ENCODE data around the gene NPM3. TPM values are rescaled to one million over a fixed set of nuclear protein-coding genes. Genes with fewer than 3 reads are reported as not detected.

The NPM3 gene
- total RNA-seq, 3 donors from 2014 or later: 14.4 to 27.4 (median 15.3) TPM

- intact Hi-C loops (cut with DNase I, micrococcal nuclease): no loop called here
Measured at GRCh38 chr10:101762736-101763135, 20.5 kb downstream of the NPM3 start.

GRCh38 chr10:101761226-101761625 lies 22.0 kb downstream of the NPM3 start:
- ATAC-seq (no peak), DNase-seq (no peak)
- no peak for TF ChIP-seq CTCF (IDR thresholded peaks at IDR 0.05)
- no peaks in the 10 kb centered on the region for H3K36me3 ChIP-seq (ENCODE audit: low read depth)
- H3K9me3 ChIP-seq: no peaks in the 10 kb centered on the region
- no peak overlapping the region for H3K4me3 ChIP-seq
- H3K4me1 ChIP-seq (ENCODE audit: low read depth): no peaks in the 10 kb centered on the region
- intact Hi-C loops (cut with DNase I, micrococcal nuclease): no loop called here

More at GRCh38 chr10:101762736-101763135, 20.5 kb downstream of the NPM3 start:
- ATAC-seq (no peak), DNase-seq (no peak)
- Histone ChIP-seq H3K9me3 (no peaks in the 10 kb centered on the region), H3K36me3 (ENCODE audit: low read depth) (no peaks in the 10 kb centered on the region), H3K4me3 (no peak overlapping the region), H3K4me1 (ENCODE audit: low read depth) (no peaks in the 10 kb centered on the region)
- no peak for TF ChIP-seq CTCF (IDR thresholded peaks at IDR 0.05)

- no peaks in the 10 kb centered on the region for H3K36me3 ChIP-seq (ENCODE audit: low read depth)
- H3K4me1 ChIP-seq (ENCODE audit: low read depth): no peaks in the 10 kb centered on the region
- TF ChIP-seq CTCF (IDR thresholded peaks at IDR 0.05): no peak
- H3K4me3 ChIP-seq: no peak overlapping the region
- no peaks in the 10 kb centered on the region for H3K9me3 ChIP-seq
- intact Hi-C loops (cut with DNase I, micrococcal nuclease): no loop called here
- ATAC-seq: no peak
- no peak for DNase-seq
Measured at GRCh38 chr10:101760510-101760909, 22.7 kb downstream of the NPM3 start.

- H3K4me3 ChIP-seq: no peak overlapping the region
- TF ChIP-seq CTCF (IDR thresholded peaks at IDR 0.05): no peak
- no peaks in the 10 kb centered on the region for H3K4me1 ChIP-seq (ENCODE audit: low read depth)
- DNase-seq: no peak
- no peaks in the 10 kb centered on the region for H3K36me3 ChIP-seq (ENCODE audit: low read depth)
- no peak for ATAC-seq
- intact Hi-C loops (cut with DNase I, micrococcal nuclease): no loop called here
- H3K9me3 ChIP-seq: no peaks in the 10 kb centered on the region
Measured at GRCh38 chr10:101759309-101760247, 23.7 kb downstream of the NPM3 start.

GRCh38 chr10:101758858-101759257 lies 24.4 kb downstream of the NPM3 start:
- intact Hi-C loops (cut with DNase I, micrococcal nuclease): no loop called here
- Histone ChIP-seq H3K36me3 (ENCODE audit: low read depth) (no peaks in the 10 kb centered on the region), H3K9me3 (no peaks in the 10 kb centered on the region), H3K4me1 (ENCODE audit: low read depth) (no peaks in the 10 kb centered on the region), H3K4me3 (no peak overlapping the region)
- no peak for ATAC-seq
- TF ChIP-seq CTCF (IDR thresholded peaks at IDR 0.05): no peak
- DNase-seq: no peak
